Ovary (tissue), 3 donors: ENCODE results near the gene SLC41A1.

Experiments used
- EP300 ChIP-seq: sonication (generic); formaldehyde crosslinking; IDR thresholded peaks from one replicate; pipeline ENCODE4 v1.6.1; 2017; ENCODE audit warnings: antibody characterized with exemption
- POLR2A ChIP-seq: fragments of 450-650 bp; IDR thresholded peaks from one replicate; pipeline ENCODE4 v1.6.1; 2017; ENCODE audit warnings: antibody characterized with exemption, mild to moderate bottlenecking, moderate library complexity
- TF ChIP-seq, protein P1 (sequence below), 3 donors: fragments of 450-650 bp in 2 of 3; fragments of 200-600 bp in 1 of 3; IDR thresholded peaks; one replicate each; pipeline versions ENCODE4 v1.5.1 to v1.8.0; 2016 to 2022; ENCODE audit warnings: antibody characterized with exemption in 3 of 3, mild to moderate bottlenecking in 1 of 3
- donor health status: DM: no; HTN: no; CAD: no.

DNA sequence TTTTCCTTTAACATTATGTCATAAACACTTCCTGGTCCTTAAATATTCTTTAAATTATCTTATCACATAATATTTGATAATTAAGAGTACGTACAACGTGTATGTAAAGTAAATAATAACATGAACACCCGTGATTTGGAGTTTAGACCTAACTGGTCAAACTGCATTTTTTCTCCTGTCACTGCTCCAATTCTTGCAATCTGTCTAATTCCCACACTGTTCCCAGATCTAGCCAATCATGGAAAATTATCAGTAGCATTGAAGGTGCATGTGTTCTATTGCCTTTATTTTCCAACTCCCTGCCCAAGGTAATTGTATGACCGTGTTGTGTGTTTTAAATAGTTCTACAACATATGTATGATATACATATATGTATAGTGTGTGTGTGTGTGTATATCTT, 39.0 kb upstream of the SLC41A1 start:
- TF ChIP-seq, protein P1, sequence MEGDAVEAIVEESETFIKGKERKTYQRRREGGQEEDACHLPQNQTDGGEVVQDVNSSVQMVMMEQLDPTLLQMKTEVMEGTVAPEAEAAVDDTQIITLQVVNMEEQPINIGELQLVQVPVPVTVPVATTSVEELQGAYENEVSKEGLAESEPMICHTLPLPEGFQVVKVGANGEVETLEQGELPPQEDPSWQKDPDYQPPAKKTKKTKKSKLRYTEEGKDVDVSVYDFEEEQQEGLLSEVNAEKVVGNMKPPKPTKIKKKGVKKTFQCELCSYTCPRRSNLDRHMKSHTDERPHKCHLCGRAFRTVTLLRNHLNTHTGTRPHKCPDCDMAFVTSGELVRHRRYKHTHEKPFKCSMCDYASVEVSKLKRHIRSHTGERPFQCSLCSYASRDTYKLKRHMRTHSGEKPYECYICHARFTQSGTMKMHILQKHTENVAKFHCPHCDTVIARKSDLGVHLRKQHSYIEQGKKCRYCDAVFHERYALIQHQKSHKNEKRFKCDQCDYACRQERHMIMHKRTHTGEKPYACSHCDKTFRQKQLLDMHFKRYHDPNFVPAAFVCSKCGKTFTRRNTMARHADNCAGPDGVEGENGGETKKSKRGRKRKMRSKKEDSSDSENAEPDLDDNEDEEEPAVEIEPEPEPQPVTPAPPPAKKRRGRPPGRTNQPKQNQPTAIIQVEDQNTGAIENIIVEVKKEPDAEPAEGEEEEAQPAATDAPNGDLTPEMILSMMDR (IDR thresholded peaks at IDR 0.05): no peak
- no peak for TF ChIP-seq EP300
- no peak for TF ChIP-seq POLR2A
